IMR-90 (cell line): Measurements from ENCODE around the gene MLLT3. TPM values are rescaled to one million over a fixed set of nuclear protein-coding genes. Genes with fewer than 3 reads are reported as not detected.

Source experiments
- ATAC-seq: fragments of 200-7000 bp; cut with Tn5 transposase; 2 replicates; pipeline ENCODE4 v1.9.1; 2020; ENCODE audit warnings: low read depth, mild to moderate bottlenecking, moderate library complexity
- BruUV-seq: library from RNA; stranded (reverse); fragments of 400-500 nt; replicated peaks from 2 replicates; lab custom pipeline; 2021; lab: Mats Ljungman, UMichigan
- CTCF ChIA-PET: fragments of 300-600 bp; formaldehyde crosslinking; extraction: SDS; loops from one replicate; lab custom pipeline; 2021; ENCODE audit warnings: antibody characterized with exemption; lab: Yijun Ruan, JAX
- POLR2A ChIA-PET: fragments of 300-600 bp; sonication (Branson Sonifier 250); formaldehyde crosslinking; loops from one replicate; lab custom pipeline; 2022; ENCODE audit warnings: antibody characterized with exemption; ENCODE audit not compliant: unreplicated experiment; lab: Charles Lee
- DNase-seq: peaks from one replicate; pipeline ENCODE4 v3.0.0; 2013
- H2AFZ ChIP-seq: replicated peaks from 2 replicates; pipeline ENCODE3; 2013; ENCODE audit warnings: low read length, mild to moderate bottlenecking; ENCODE audit not compliant: poor library complexity
- H2AK5ac ChIP-seq: 2 replicates; pipeline ENCODE4 v1.6.1; 2013; ENCODE audit warnings: low read depth, low read length, inconsistent platforms
- H2AK9ac ChIP-seq: replicated peaks from 2 replicates; pipeline ENCODE3; 2013; ENCODE audit warnings: mild to moderate bottlenecking, low read depth, low read length, moderate library complexity; ENCODE audit not compliant: poor library complexity
- H2BK120ac ChIP-seq: 2 replicates; pipeline ENCODE4 v1.6.1; 2013; ENCODE audit warnings: low read depth, low read length, inconsistent platforms
- H2BK15ac ChIP-seq: 3 replicates; pipeline ENCODE4 v1.6.1; 2013; ENCODE audit warnings: low read depth, low read length, inconsistent platforms
- H2BK20ac ChIP-seq: 2 replicates; pipeline ENCODE4 v1.6.1; 2013; ENCODE audit warnings: low read depth, mild to moderate bottlenecking, inconsistent platforms, low read length, moderate library complexity
- H2BK5ac ChIP-seq: 2 replicates; pipeline ENCODE4 v1.6.1; 2013; ENCODE audit warnings: mild to moderate bottlenecking, low read depth, low read length, inconsistent platforms; ENCODE audit not compliant: poor library complexity, severe bottlenecking
- H3K14ac ChIP-seq: replicated peaks from 2 replicates; pipeline ENCODE4 v1.6.1; 2013; ENCODE audit warnings: low read depth, low read length, inconsistent platforms
- H3K18ac ChIP-seq: 2 replicates; pipeline ENCODE4 v1.6.1; 2013; ENCODE audit warnings: low read depth, low read length, control low read depth
- H3K23ac ChIP-seq: 2 replicates; pipeline ENCODE4 v1.6.1; 2013; ENCODE audit warnings: low read depth, low read length, inconsistent platforms
- H3K27ac ChIP-seq: 2 replicates; pipeline ENCODE4 v1.5.1; 2013; ENCODE audit warnings: mild to moderate bottlenecking, control low read depth, low read length; ENCODE audit not compliant: insufficient read depth
- H3K27me3 ChIP-seq: 2 replicates; pipeline ENCODE4 v1.6.1; 2013; ENCODE audit warnings: low read length; ENCODE audit not compliant: control insufficient read depth, insufficient read depth
- H3K36me3 ChIP-seq: 2 replicates; pipeline ENCODE4 v1.6.1; 2013; ENCODE audit warnings: low read length, mixed read lengths; ENCODE audit not compliant: control insufficient read depth, insufficient read depth
- H3K4ac ChIP-seq: 2 replicates; pipeline ENCODE4 v1.6.1; 2013; ENCODE audit warnings: low read depth, low read length, inconsistent platforms
- H3K4me1 ChIP-seq: 2 replicates; pipeline ENCODE4 v1.6.1; 2013; ENCODE audit warnings: low read length, mixed read lengths; ENCODE audit not compliant: control insufficient read depth, insufficient read depth
- H3K4me2 ChIP-seq: 2 replicates; pipeline ENCODE4 v1.6.1; 2013; ENCODE audit warnings: low read depth, mild to moderate bottlenecking, control low read depth, low read length, moderate library complexity
- H3K4me3 ChIP-seq: 2 replicates; pipeline ENCODE4 v1.5.1; 2013; ENCODE audit warnings: low read depth, mild to moderate bottlenecking, control low read depth, low read length, moderate library complexity; ENCODE audit not compliant: insufficient read depth
- H3K56ac ChIP-seq: 2 replicates; pipeline ENCODE4 v1.6.1; 2013; ENCODE audit warnings: low read length, inconsistent platforms; ENCODE audit not compliant: insufficient read depth; ENCODE audit errors: extremely low read depth
- H3K79me1 ChIP-seq, 2 experiments: 2 replicates each; pipeline ENCODE4 v1.6.1; 2013; ENCODE audit warnings: low read length in 2 of 2, inconsistent platforms in 1 of 2, low read depth in 1 of 2
- H3K9ac ChIP-seq: 2 replicates; pipeline ENCODE4 v1.6.1; 2013; ENCODE audit warnings: low read depth, low read length, control low read depth
- H3K9me1 ChIP-seq: 2 replicates; pipeline ENCODE4 v1.6.1; 2013; ENCODE audit warnings: low read length, inconsistent platforms; ENCODE audit not compliant: insufficient read depth
- H3K9me3 ChIP-seq: 2 replicates; pipeline ENCODE4 v1.6.1; 2013; ENCODE audit warnings: low read length; ENCODE audit not compliant: control insufficient read depth, insufficient read depth
- H4K20me1 ChIP-seq: 2 replicates; pipeline ENCODE4 v1.6.1; 2013; ENCODE audit warnings: low read length, inconsistent platforms; ENCODE audit not compliant: insufficient read depth
- H4K5ac ChIP-seq: 2 replicates; pipeline ENCODE4 v1.6.1; 2013; ENCODE audit warnings: mild to moderate bottlenecking, low read depth, low read length, control low read depth
- H4K8ac ChIP-seq, 2 experiments: 2 replicates each; pipeline ENCODE4 v1.6.1; 2013; ENCODE audit warnings: low read depth in 2 of 2, low read length in 2 of 2, control low read depth in 1 of 2, inconsistent platforms in 1 of 2
- H4K91ac ChIP-seq: 2 replicates; pipeline ENCODE4 v1.6.1; 2013; ENCODE audit warnings: low read depth, low read length, inconsistent platforms; ENCODE audit not compliant: insufficient read depth
- BHLHE40 ChIP-seq: fragments of 150-350 bp; IDR thresholded peaks from 2 replicates; pipeline ENCODE4 v1.6.1; 2016; ENCODE audit warnings: mild to moderate bottlenecking, low read depth, low read length
- CEBPB ChIP-seq: IDR thresholded peaks from 2 replicates; pipeline ENCODE4 v1.6.1; 2012; ENCODE audit warnings: low read depth, low read length, improper control_type of control experiment
- CHD1 ChIP-seq: IDR thresholded peaks from 2 replicates; pipeline ENCODE4 v1.6.1; 2012; ENCODE audit warnings: low read depth, low read length, improper control_type of control experiment
- ELK1 ChIP-seq: fragments of 150-350 bp; IDR thresholded peaks from 2 replicates; pipeline ENCODE4 v1.6.1; 2016; ENCODE audit warnings: low read depth, mild to moderate bottlenecking, low read length, moderate library complexity, borderline replicate concordance
- FOS ChIP-seq: fragments of 150-350 bp; IDR thresholded peaks from 2 replicates; pipeline ENCODE4 v1.6.1; 2016; ENCODE audit warnings: low read depth, low read length
- MAFK ChIP-seq: IDR thresholded peaks from 2 replicates; pipeline ENCODE4 v1.6.1; 2012; ENCODE audit warnings: low read depth, low read length, improper control_type of control experiment
- MAZ ChIP-seq: IDR thresholded peaks from 2 replicates; pipeline ENCODE4 v1.6.1; 2012; ENCODE audit warnings: low read depth, mild to moderate bottlenecking, low read length, improper control_type of control experiment, moderate library complexity, borderline replicate concordance
- MXI1 ChIP-seq: IDR thresholded peaks from 2 replicates; pipeline ENCODE4 v1.6.1; 2012; ENCODE audit warnings: low read depth, mild to moderate bottlenecking, low read length, moderate library complexity, borderline replicate concordance
- NFE2L2 ChIP-seq: fragments of 150-350 bp; IDR thresholded peaks from 2 replicates; pipeline ENCODE4 v1.6.1; 2016; ENCODE audit warnings: low read depth, mild to moderate bottlenecking, low read length
- POLR2A ChIP-seq: IDR thresholded peaks from 2 replicates; pipeline ENCODE4 v1.6.1; 2012; ENCODE audit warnings: mild to moderate bottlenecking, low read depth, low read length
- RAD21 ChIP-seq: IDR thresholded peaks from 2 replicates; pipeline ENCODE4 v1.6.1; 2012; ENCODE audit warnings: low read length, improper control_type of control experiment
- RCOR1 ChIP-seq: IDR thresholded peaks from 2 replicates; pipeline ENCODE4 v1.6.1; 2012; ENCODE audit warnings: mild to moderate bottlenecking, low read length, improper control_type of control experiment; ENCODE audit not compliant: insufficient replicate concordance
- RFX5 ChIP-seq: IDR thresholded peaks from 2 replicates; pipeline ENCODE4 v1.8.0; 2012; ENCODE audit warnings: low read depth, mild to moderate bottlenecking, low read length, moderate library complexity
- SMC3 ChIP-seq: fragments of 150-350 bp; IDR thresholded peaks from 2 replicates; pipeline ENCODE4 v1.6.1; 2016; ENCODE audit warnings: low read depth, mild to moderate bottlenecking, antibody characterized with exemption, low read length, moderate library complexity
- WGBS, 2 experiments: methylation state at CpG; one replicate each; pipeline versions ENCODE4 v1.1.5 to v1.1.7; 2013; ENCODE audit warnings: missing lambda C conversion rate in 2 of 2; ENCODE audit not compliant: insufficient read length in 1 of 2; ENCODE audit errors: extremely low coverage in 2 of 2; 5-methylcytosine and 5-hydroxymethylcytosine counted together
- dilution Hi-C: fragments of 300-500 bp; cut with HindIII; formaldehyde crosslinking; loops from one replicate; pipeline ENCODE4 v1.14.3; 2018; ENCODE audit warnings: low sequenced_read_pairs; ENCODE audit not compliant: unreplicated experiment
- in situ Hi-C: fragments of 300-500 bp; cut with MboI; formaldehyde crosslinking; loops from 3 replicates; pipeline ENCODE4 v1.14.3; 2019; ENCODE audit warnings: low sequenced_read_pairs, inconsistent platforms, mixed read lengths
- intact Hi-C: fragments of 100-400 bp; cut with micrococcal nuclease; formaldehyde crosslinking; loops from 2 replicates; pipeline ENCODE4 v1.10.0; 2022
- polyA plus RNA-seq, 3 experiments: library from polyadenylated mRNA; depleted of rRNA; stranded (reverse); fragments of >200 nt; gene quantifications; 2 replicates each; pipeline ENCODE4 v1.2.3, GENCODE V29; 2012; ENCODE audit warnings: low replicate concordance in 1 of 3
- total RNA-seq: library from RNA; depleted of rRNA; stranded (reverse); fragments of >200 nt; gene quantifications from 2 replicates; pipeline ENCODE4 v1.2.3, GENCODE V29; 2012
- TF ChIP-seq, protein P1 (sequence below): conservative IDR thresholded peaks from 2 replicates; pipeline ENCODE4 v1.5.1; 2012; ENCODE audit warnings: mild to moderate bottlenecking, low read depth, low read length, improper control_type of control experiment
- TF ChIP-seq, protein P2 (sequence below): fragments of 150-350 bp; IDR thresholded peaks from 2 replicates; pipeline ENCODE4 v1.6.1; 2017; ENCODE audit warnings: mild to moderate bottlenecking, antibody characterized with exemption, low read length, low read depth

The MLLT3 gene
- total and polyA plus RNA-seq, 2 of the 4 experiments (the other 2 are of a cell fraction), result 10.4 to 21.1 TPM

DNA sequence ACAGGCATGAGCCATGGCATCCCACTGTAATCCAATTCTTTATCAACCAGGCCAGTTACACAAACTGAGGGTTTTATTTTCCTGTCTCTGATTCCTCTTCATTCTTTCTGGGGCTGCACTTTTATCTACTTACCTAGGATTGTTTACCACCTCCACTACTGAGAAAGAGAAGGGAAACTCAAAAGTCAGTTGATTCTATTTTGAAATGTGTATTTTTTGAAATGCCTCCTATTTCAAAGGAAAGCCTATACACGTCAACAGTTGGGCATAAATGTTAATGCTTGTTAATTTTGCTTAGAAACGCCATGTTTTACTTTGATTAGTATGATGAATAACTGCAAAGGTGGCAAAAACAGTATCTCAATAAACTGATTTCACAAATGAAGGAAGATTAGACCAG is 92.5 kb downstream of the MLLT3 start:
- Histone ChIP-seq H2BK5ac (no peak overlapping the region), H4K8ac (no peak overlapping the region), H3K4me3 (no peak overlapping the region), H4K20me1 (peaks cover 5% of the 10 kb centered on the region; the same call in 1 of the 2 replicates), H3K27me3 (no peaks in the 10 kb centered on the region), H3K4me2 (no peak overlapping the region), H3K27ac (no peak overlapping the region), H3K4me1 (no peaks in the 10 kb centered on the region; the same call in 1 of the 2 replicates), H2AK9ac (no peak overlapping the region), H4K5ac (no peak overlapping the region), H3K9me3 (no peaks in the 10 kb centered on the region), H3K36me3 (no peaks in the 10 kb centered on the region), H2AK5ac (no peak overlapping the region), H4K91ac (no peak overlapping the region), H3K18ac (no peak overlapping the region), H3K4ac (no peak overlapping the region), H3K14ac (no peak overlapping the region), H3K9ac (no peak overlapping the region), H2BK20ac (no peak overlapping the region), H2AFZ (no peak overlapping the region), H3K56ac (no peak overlapping the region), H3K9me1 (no peaks in the 10 kb centered on the region), H3K23ac (no peak overlapping the region), H2BK120ac (no peak overlapping the region), H3K79me1 (peaks cover 15 to 25% of the 10 kb centered on the region in 2 experiments), H2BK15ac (no peak overlapping the region)
- ChIA-PET POLR2A (no interaction called here), CTCF (no interaction called here)
- intact Hi-C loops, result no loop called here
- in situ Hi-C loops, result no loop called here
- WGBS, 2 experiments, result no CpG with 5 or more reads among the region's 2 CpGs
- dilution Hi-C loops, result no loop called here
- DNase-seq (no peak), ATAC-seq (no peak)
- no TSS peak for BruUV-seq
- TF ChIP-seq NFE2L2 (no peak), MXI1 (no peak), MAZ (no peak), CEBPB (no peak), MAFK (no peak), FOS (no peak), RFX5 (no peak), POLR2A (no peak), ELK1 (no peak), BHLHE40 (no peak), RCOR1 (no peak), CHD1 (no peak), SMC3 (no peak), RAD21 (no peak)
- TF ChIP-seq, protein P1, sequence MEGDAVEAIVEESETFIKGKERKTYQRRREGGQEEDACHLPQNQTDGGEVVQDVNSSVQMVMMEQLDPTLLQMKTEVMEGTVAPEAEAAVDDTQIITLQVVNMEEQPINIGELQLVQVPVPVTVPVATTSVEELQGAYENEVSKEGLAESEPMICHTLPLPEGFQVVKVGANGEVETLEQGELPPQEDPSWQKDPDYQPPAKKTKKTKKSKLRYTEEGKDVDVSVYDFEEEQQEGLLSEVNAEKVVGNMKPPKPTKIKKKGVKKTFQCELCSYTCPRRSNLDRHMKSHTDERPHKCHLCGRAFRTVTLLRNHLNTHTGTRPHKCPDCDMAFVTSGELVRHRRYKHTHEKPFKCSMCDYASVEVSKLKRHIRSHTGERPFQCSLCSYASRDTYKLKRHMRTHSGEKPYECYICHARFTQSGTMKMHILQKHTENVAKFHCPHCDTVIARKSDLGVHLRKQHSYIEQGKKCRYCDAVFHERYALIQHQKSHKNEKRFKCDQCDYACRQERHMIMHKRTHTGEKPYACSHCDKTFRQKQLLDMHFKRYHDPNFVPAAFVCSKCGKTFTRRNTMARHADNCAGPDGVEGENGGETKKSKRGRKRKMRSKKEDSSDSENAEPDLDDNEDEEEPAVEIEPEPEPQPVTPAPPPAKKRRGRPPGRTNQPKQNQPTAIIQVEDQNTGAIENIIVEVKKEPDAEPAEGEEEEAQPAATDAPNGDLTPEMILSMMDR, result no peak
- TF ChIP-seq, protein P2, sequence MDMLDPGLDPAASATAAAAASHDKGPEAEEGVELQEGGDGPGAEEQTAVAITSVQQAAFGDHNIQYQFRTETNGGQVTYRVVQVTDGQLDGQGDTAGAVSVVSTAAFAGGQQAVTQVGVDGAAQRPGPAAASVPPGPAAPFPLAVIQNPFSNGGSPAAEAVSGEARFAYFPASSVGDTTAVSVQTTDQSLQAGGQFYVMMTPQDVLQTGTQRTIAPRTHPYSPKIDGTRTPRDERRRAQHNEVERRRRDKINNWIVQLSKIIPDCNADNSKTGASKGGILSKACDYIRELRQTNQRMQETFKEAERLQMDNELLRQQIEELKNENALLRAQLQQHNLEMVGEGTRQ, result no peak
